ENCODE measurements around the gene CACTIN.

Gene CACTIN

DNA sequence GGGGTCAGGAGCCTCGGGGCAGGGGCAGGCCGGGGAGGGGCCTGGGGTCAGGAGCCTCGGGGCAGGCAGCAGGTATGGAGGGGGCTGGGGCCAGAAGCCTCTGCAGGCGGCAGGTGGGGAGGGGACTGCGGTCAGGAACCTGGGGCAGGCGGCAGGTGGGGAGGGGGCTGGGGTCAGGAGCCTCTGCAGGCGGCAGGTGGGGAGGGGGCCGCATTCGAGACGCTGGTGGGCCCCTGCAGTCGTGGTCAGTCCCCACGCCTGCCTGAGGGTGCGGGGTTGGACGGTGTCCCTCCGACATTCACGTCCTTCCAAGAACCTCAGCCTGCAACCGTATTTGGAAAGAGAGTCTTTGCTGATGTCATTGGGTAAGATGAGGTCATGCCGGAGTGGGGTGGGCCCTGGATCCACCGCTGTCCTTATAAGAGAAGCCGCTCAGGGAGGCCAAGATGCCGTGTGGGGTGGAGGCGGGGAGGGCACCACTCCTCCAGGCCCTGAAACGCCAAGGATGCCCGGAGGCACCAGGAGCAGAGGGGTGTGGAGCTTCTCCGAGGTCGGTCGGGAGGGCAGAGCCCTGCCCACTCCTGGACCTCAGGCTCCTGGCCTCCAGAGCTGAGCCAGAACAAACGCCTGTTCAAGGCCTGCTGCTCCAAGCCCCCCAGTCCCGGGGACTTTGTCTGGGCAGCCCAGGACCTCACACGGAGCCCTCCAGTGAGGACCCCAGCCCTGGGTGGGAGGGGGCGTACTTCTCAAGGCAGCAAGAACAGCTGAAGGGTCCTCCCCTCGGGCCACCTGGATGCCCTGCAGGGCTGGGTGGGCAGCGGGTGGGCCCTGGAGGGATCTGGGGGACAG lies 43.6 kb upstream of the CACTIN start:
- TF ChIP-seq TCF12 (IDR thresholded peaks at IDR 0.05; ENCODE audit: low read depth) (no peak), EP300 (IDR thresholded peaks at IDR 0.05; ENCODE audit: borderline replicate concordance) (no peak), YY1 (IDR thresholded peaks at IDR 0.05; ENCODE audit: low read depth) (no peak), NFIC (IDR thresholded peaks at IDR 0.05) (no peak), TAF1 (IDR thresholded peaks at IDR 0.05; ENCODE audit: low read depth) (no peak), RAD21 (IDR thresholded peaks at IDR 0.05; ENCODE audit: low read depth) (no peak), TEAD4 (IDR thresholded peaks at IDR 0.05) (no peak), FOXM1 (IDR thresholded peaks at IDR 0.05; ENCODE audit: borderline replicate concordance, low read depth) (no peak), ZBTB7A (IDR thresholded peaks at IDR 0.05; ENCODE audit: low read depth) (no peak), CREB1 (IDR thresholded peaks at IDR 0.05; ENCODE audit: low read depth) (no peak), EGR1 (IDR thresholded peaks at IDR 0.05) (no peak), CEBPB (IDR thresholded peaks at IDR 0.05) (no peak), USF1 (IDR thresholded peaks at IDR 0.05) (no peak)
- TF ChIP-seq, protein P1, sequence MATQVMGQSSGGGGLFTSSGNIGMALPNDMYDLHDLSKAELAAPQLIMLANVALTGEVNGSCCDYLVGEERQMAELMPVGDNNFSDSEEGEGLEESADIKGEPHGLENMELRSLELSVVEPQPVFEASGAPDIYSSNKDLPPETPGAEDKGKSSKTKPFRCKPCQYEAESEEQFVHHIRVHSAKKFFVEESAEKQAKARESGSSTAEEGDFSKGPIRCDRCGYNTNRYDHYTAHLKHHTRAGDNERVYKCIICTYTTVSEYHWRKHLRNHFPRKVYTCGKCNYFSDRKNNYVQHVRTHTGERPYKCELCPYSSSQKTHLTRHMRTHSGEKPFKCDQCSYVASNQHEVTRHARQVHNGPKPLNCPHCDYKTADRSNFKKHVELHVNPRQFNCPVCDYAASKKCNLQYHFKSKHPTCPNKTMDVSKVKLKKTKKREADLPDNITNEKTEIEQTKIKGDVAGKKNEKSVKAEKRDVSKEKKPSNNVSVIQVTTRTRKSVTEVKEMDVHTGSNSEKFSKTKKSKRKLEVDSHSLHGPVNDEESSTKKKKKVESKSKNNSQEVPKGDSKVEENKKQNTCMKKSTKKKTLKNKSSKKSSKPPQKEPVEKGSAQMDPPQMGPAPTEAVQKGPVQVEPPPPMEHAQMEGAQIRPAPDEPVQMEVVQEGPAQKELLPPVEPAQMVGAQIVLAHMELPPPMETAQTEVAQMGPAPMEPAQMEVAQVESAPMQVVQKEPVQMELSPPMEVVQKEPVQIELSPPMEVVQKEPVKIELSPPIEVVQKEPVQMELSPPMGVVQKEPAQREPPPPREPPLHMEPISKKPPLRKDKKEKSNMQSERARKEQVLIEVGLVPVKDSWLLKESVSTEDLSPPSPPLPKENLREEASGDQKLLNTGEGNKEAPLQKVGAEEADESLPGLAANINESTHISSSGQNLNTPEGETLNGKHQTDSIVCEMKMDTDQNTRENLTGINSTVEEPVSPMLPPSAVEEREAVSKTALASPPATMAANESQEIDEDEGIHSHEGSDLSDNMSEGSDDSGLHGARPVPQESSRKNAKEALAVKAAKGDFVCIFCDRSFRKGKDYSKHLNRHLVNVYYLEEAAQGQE (IDR thresholded peaks at IDR 0.05; ENCODE audit: low read depth): no peak

- no peak for TF ChIP-seq CEBPB (IDR thresholded peaks at IDR 0.05)
- no peak for TF ChIP-seq NFIC (IDR thresholded peaks at IDR 0.05)
- no peak for TF ChIP-seq EGR1 (IDR thresholded peaks at IDR 0.05)
- TF ChIP-seq, protein P2, sequence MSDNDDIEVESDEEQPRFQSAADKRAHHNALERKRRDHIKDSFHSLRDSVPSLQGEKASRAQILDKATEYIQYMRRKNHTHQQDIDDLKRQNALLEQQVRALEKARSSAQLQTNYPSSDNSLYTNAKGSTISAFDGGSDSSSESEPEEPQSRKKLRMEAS (IDR thresholded peaks at IDR 0.05): no peak
- TF ChIP-seq EP300 (IDR thresholded peaks at IDR 0.05; ENCODE audit: borderline replicate concordance): no peak
- TF ChIP-seq ZBTB7A (IDR thresholded peaks at IDR 0.05; ENCODE audit: low read depth): no peak
- TF ChIP-seq TCF12 (IDR thresholded peaks at IDR 0.05; ENCODE audit: low read depth): no peak
- TF ChIP-seq USF1 (IDR thresholded peaks at IDR 0.05): no peak
- no peak for TF ChIP-seq FOXM1 (IDR thresholded peaks at IDR 0.05; ENCODE audit: borderline replicate concordance, low read depth)
- TF ChIP-seq TEAD4 (IDR thresholded peaks at IDR 0.05): no peak
- TF ChIP-seq, protein P1 (IDR thresholded peaks at IDR 0.05; ENCODE audit: low read depth): no peak
- TF ChIP-seq RAD21 (IDR thresholded peaks at IDR 0.05; ENCODE audit: low read depth): no peak
- TF ChIP-seq YY1 (IDR thresholded peaks at IDR 0.05; ENCODE audit: low read depth): no peak
- TF ChIP-seq TAF1 (IDR thresholded peaks at IDR 0.05; ENCODE audit: low read depth): no peak
- no peak for TF ChIP-seq CREB1 (IDR thresholded peaks at IDR 0.05; ENCODE audit: low read depth)
These were observed 42.7 kb upstream of the CACTIN start for GRCh38 chr19:3669082-3669946.

DNA sequence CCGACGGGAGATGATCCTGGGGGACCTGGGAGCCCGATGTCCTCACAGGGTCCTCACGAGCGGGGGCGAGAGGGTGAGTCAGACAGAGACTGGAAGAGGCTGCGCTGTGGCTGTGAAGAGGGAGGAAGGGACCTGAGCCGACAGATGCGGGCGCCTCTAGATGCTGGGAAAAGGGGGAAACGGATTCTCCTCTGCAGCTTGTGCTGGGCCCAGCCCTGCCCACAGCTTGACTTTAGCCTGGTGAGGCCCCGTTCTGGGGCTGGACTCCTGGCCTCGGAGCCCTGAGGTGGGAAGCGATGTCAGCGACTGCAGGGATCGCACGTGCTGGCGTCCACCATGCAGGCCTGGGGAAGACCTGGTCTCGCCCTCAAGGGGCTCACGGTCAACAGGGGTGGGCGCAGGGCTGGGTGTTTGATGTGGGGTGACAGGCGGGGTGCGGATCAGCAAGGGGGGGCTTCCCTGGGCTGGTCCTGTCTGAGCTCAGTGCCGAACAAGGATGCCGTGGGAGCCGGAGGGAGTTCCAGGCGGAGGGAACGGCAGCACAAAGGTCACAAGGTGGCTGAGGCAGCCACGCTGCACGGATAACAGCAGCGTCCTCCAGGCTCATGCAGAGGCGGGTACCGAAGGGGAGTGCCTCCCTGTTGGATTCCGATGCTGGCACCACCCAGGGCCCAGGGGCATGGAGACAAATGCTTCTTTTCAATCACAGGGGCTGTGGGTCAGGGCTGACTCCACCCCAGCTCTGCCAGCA lies 41.9 kb upstream of the CACTIN start:
- TF ChIP-seq USF1 (IDR thresholded peaks at IDR 0.05): no peak
- TF ChIP-seq, protein P1 (IDR thresholded peaks at IDR 0.05; ENCODE audit: low read depth): no peak
- no peak for TF ChIP-seq EP300 (IDR thresholded peaks at IDR 0.05; ENCODE audit: borderline replicate concordance)
- TF ChIP-seq TEAD4 (IDR thresholded peaks at IDR 0.05): no peak
- TF ChIP-seq, protein P2 (IDR thresholded peaks at IDR 0.05): no peak
- TF ChIP-seq CREB1 (IDR thresholded peaks at IDR 0.05; ENCODE audit: low read depth): no peak
- no peak for TF ChIP-seq YY1 (IDR thresholded peaks at IDR 0.05; ENCODE audit: low read depth)
- TF ChIP-seq RAD21 (IDR thresholded peaks at IDR 0.05; ENCODE audit: low read depth): no peak
- no peak for TF ChIP-seq EGR1 (IDR thresholded peaks at IDR 0.05)
- TF ChIP-seq NFIC (IDR thresholded peaks at IDR 0.05): no peak
- no peak for TF ChIP-seq TCF12 (IDR thresholded peaks at IDR 0.05; ENCODE audit: low read depth)
- TF ChIP-seq ZBTB7A (IDR thresholded peaks at IDR 0.05; ENCODE audit: low read depth): no peak
- no peak for TF ChIP-seq CEBPB (IDR thresholded peaks at IDR 0.05)
- no peak for TF ChIP-seq FOXM1 (IDR thresholded peaks at IDR 0.05; ENCODE audit: borderline replicate concordance, low read depth)

All from Ishikawa (cell line).